ENCODE measurements around the gene KNDC1. TPM values are rescaled to one million over a fixed set of nuclear protein-coding genes. Genes with fewer than 3 reads are reported as not detected.
"Not testable (repeated sequence)": the region's sequence is repeated elsewhere in the genome, so short reads cannot be mapped to it uniquely, and the experiment has no call there.

The KNDC1 gene
- total and polyA plus RNA-seq, 10 of the 15 experiments (the other 5 are each of a cell fraction or from before 2014, with no cell fraction given), result 0.03 to 0.11 (median 0.05) TPM; not detected in 7

- TF ChIP-seq CUX1 (IDR thresholded peaks at IDR 0.05; ENCODE audit: insufficient replicate concordance, low read depth, low read length), result no peak
- TF ChIP-seq TCF3 (IDR thresholded peaks at IDR 0.05; ENCODE audit: borderline replicate concordance, insufficient read depth, low read depth, low read length), result no peak
- TF ChIP-seq IRF5 (IDR thresholded peaks at IDR 0.05; ENCODE audit: borderline replicate concordance), result no peak
- no peak for TF ChIP-seq CBFB (IDR thresholded peaks at IDR 0.05; ENCODE audit: low read depth)
- no peak for TF ChIP-seq STAT1 (conservative IDR thresholded peaks at IDR 0.05)
- TF ChIP-seq NR2C2 (IDR thresholded peaks at IDR 0.05; ENCODE audit: borderline replicate concordance, control insufficient read depth, insufficient read length, low read depth), result no peak
- TF ChIP-seq NKRF (conservative IDR thresholded peaks at IDR 0.05), result no peak
- TF ChIP-seq USF1 (IDR thresholded peaks at IDR 0.05; ENCODE audit: borderline replicate concordance, extremely low read length, insufficient read depth, low read depth, low read length), result no peak
Observed at GRCh38 chr10:133264461-133264860, 104.4 kb downstream of the KNDC1 start (continued).

GRCh38 chr10:133265052-133265451 lies 105.0 kb downstream of the KNDC1 start:
- H3K36me3 ChIP-seq (ENCODE audit: control insufficient read depth in 2 of 2, insufficient read depth in 2 of 2, low read length in 1 of 2), result peaks cover 8 to 14% of the 10 kb centered on the region in 2 experiments
- H3K79me2 ChIP-seq (ENCODE audit: control insufficient read depth, insufficient read depth, low read length); H3K4me1 ChIP-seq (ENCODE audit: control insufficient read depth, insufficient read depth, low read length); DNase-seq (ENCODE audit: low read depth, low spot score); H3K4me2 ChIP-seq (ENCODE audit: control insufficient read depth, insufficient read depth); CTCF ChIA-PET; ATAC-seq; H3K9me3 ChIP-seq (replicated peaks; ENCODE audit: control insufficient read depth, insufficient read depth, low read length); RAD21 ChIA-PET (ENCODE audit: unreplicated experiment); H2AFZ ChIP-seq (ENCODE audit: control insufficient read depth, low read depth, low read length); H3K27ac ChIP-seq (ENCODE audit: control insufficient read depth, insufficient read depth); H4K20me1 ChIP-seq (ENCODE audit: control insufficient read depth, insufficient read depth); FAIRE-seq; SMC1A ChIA-PET (ENCODE audit: uncharacterized antibody, unreplicated experiment); in situ Hi-C loops (cut with MboI); BruUV-seq (replicated peaks); H3K27me3 ChIP-seq (replicated peaks in 1 of 2; ENCODE audit: control insufficient read depth in 2 of 2, insufficient read depth in 2 of 2, low read length in 1 of 2); H3K4me3 ChIP-seq; H3K9ac ChIP-seq (ENCODE audit: control insufficient read depth, insufficient read depth, low read length); intact Hi-C loops (cut with micrococcal nuclease; ENCODE audit: unreplicated experiment): not testable (repeated sequence)
- WGBS (ENCODE audit: insufficient coverage, insufficient replicate concordance, low lambda C conversion rate, missing lambda C conversion rate), result 40% methylated on average over 8 of the region's 10 CpGs
- POLR2A ChIA-PET, result interaction anchor here (1.0 kb wide), 1 partner anchor 10 kb away, joined by 5 read pairs; no protein-coding TSS in a partner anchor
